Measurements from ENCODE around the gene KLK7. TPM values are rescaled to one million over a fixed set of nuclear protein-coding genes. Genes with fewer than 3 reads are reported as not detected.

KLK7 gene
- total and polyA plus RNA-seq, 2 of the 4 experiments (the other 2 are of a cell fraction): not detected

DNA sequence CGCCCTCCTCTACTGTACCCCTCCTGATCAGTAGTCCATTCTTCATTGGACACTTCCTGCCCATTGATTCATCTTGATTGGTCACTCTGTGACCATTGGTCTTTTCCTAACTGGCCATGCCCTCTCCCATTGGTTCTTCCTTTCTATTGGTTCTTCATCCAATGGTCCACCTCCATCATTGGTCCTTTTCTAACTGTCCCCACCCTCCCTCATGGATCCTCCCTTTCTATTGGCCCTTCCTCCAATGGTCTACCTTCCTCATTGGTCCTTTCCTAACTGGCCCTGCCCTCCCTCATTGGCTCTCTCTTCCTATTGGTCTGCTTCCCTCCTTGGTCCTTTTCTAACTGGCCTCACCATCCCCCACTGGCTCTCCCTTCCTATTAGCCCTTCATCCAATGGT is 21.5 kb downstream of the KLK7 start:
- H3K23ac ChIP-seq (ENCODE audit: low read depth, low read length): no peak overlapping the region
- dilution Hi-C loops (cut with HindIII; ENCODE audit: low sequenced_read_pairs, unreplicated experiment): no loop called here
- H3K9ac ChIP-seq (ENCODE audit: low read depth, low read length): no peak overlapping the region
- H3K36me3 ChIP-seq (ENCODE audit: control insufficient read depth, insufficient read depth, low read length): no peaks in the 10 kb centered on the region
- no peak overlapping the region for H2BK20ac ChIP-seq (ENCODE audit: low read depth, low read length)
- H4K91ac ChIP-seq (ENCODE audit: insufficient read depth, low read depth, low read length): no peak overlapping the region
- H3K27ac ChIP-seq (ENCODE audit: insufficient read depth, low read length): no peak overlapping the region
- ATAC-seq (ENCODE audit: low read depth): no peak
- no peak overlapping the region for H3K14ac ChIP-seq (replicated peaks; ENCODE audit: low read depth, low read length)
- no peak overlapping the region for H3K4me2 ChIP-seq (ENCODE audit: low read depth, low read length)
- no peak overlapping the region for H2AFZ ChIP-seq (replicated peaks; ENCODE audit: low read length, poor library complexity)
- H3K18ac ChIP-seq (ENCODE audit: low read depth, low read length): no peak overlapping the region
- H3K9me3 ChIP-seq (ENCODE audit: control insufficient read depth, insufficient read depth, low read length): peaks cover 19% of the 10 kb centered on the region; the same call in 1 of the 2 replicates
- H3K9me1 ChIP-seq (ENCODE audit: insufficient read depth, low read length): no peaks in the 10 kb centered on the region
- intact Hi-C loops (cut with micrococcal nuclease): no loop called here
- H3K4me3 ChIP-seq (ENCODE audit: insufficient read depth, low read depth, low read length): no peak overlapping the region
- no peak for TF ChIP-seq FOS (IDR thresholded peaks at IDR 0.05; ENCODE audit: low read depth, low read length)
- no peak for TF ChIP-seq NFE2L2 (IDR thresholded peaks at IDR 0.05; ENCODE audit: low read depth, low read length)
- TF ChIP-seq RAD21 (IDR thresholded peaks at IDR 0.05; ENCODE audit: low read length): no peak
- TF ChIP-seq BHLHE40 (IDR thresholded peaks at IDR 0.05; ENCODE audit: low read depth, low read length): no peak
- TF ChIP-seq RCOR1 (IDR thresholded peaks at IDR 0.05; ENCODE audit: insufficient replicate concordance, low read length): no peak
- TF ChIP-seq CEBPB (IDR thresholded peaks at IDR 0.05; ENCODE audit: low read depth, low read length): no peak
- no peak for TF ChIP-seq MXI1 (IDR thresholded peaks at IDR 0.05; ENCODE audit: borderline replicate concordance, low read depth, low read length)
- no peak for TF ChIP-seq MAFK (IDR thresholded peaks at IDR 0.05; ENCODE audit: low read depth, low read length)
- TF ChIP-seq POLR2A (IDR thresholded peaks at IDR 0.05; ENCODE audit: low read depth, low read length): no peak
- TF ChIP-seq, protein P1, sequence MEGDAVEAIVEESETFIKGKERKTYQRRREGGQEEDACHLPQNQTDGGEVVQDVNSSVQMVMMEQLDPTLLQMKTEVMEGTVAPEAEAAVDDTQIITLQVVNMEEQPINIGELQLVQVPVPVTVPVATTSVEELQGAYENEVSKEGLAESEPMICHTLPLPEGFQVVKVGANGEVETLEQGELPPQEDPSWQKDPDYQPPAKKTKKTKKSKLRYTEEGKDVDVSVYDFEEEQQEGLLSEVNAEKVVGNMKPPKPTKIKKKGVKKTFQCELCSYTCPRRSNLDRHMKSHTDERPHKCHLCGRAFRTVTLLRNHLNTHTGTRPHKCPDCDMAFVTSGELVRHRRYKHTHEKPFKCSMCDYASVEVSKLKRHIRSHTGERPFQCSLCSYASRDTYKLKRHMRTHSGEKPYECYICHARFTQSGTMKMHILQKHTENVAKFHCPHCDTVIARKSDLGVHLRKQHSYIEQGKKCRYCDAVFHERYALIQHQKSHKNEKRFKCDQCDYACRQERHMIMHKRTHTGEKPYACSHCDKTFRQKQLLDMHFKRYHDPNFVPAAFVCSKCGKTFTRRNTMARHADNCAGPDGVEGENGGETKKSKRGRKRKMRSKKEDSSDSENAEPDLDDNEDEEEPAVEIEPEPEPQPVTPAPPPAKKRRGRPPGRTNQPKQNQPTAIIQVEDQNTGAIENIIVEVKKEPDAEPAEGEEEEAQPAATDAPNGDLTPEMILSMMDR (conservative IDR thresholded peaks at IDR 0.05; ENCODE audit: low read depth, low read length): no peak
- TF ChIP-seq, protein P2, sequence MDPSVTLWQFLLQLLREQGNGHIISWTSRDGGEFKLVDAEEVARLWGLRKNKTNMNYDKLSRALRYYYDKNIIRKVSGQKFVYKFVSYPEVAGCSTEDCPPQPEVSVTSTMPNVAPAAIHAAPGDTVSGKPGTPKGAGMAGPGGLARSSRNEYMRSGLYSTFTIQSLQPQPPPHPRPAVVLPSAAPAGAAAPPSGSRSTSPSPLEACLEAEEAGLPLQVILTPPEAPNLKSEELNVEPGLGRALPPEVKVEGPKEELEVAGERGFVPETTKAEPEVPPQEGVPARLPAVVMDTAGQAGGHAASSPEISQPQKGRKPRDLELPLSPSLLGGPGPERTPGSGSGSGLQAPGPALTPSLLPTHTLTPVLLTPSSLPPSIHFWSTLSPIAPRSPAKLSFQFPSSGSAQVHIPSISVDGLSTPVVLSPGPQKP (IDR thresholded peaks at IDR 0.05; ENCODE audit: borderline replicate concordance, low read depth, low read length): no peak
- no peak for TF ChIP-seq MAZ (IDR thresholded peaks at IDR 0.05; ENCODE audit: borderline replicate concordance, low read depth, low read length)
- H2AK5ac ChIP-seq (ENCODE audit: low read depth, low read length): no peak overlapping the region
- WGBS, 2 experiments (ENCODE audit: extremely low coverage in 2 of 2, insufficient read length in 1 of 2): 29% methylated on average over 1 of the region's 1 CpG; no CpG with 5 or more reads in 1 of the 2 experiments
- H3K4me1 ChIP-seq (ENCODE audit: control insufficient read depth, insufficient read depth, low read length): no peaks in the 10 kb centered on the region
- no peak for DNase-seq
- H2AK9ac ChIP-seq (replicated peaks; ENCODE audit: low read depth, low read length, poor library complexity): no peak overlapping the region
- H2BK120ac ChIP-seq (ENCODE audit: low read depth, low read length): no peak overlapping the region
- CTCF ChIA-PET: no interaction called here
- POLR2A ChIA-PET (ENCODE audit: unreplicated experiment): no interaction called here
- no peak overlapping the region for H2BK5ac ChIP-seq (ENCODE audit: low read depth, low read length, poor library complexity, severe bottlenecking)
- no peaks in the 10 kb centered on the region for H4K20me1 ChIP-seq (ENCODE audit: insufficient read depth, low read length)
- H3K27me3 ChIP-seq (ENCODE audit: control insufficient read depth, insufficient read depth, low read length): no peaks in the 10 kb centered on the region
- H2BK15ac ChIP-seq (ENCODE audit: low read depth, low read length): no peak overlapping the region
- no TSS peak for BruUV-seq (replicated peaks)
- in situ Hi-C loops (cut with MboI; ENCODE audit: low sequenced_read_pairs): no loop called here
- no peak overlapping the region for H4K8ac ChIP-seq (ENCODE audit: low read depth in 2 of 2, low read length in 2 of 2)
- H3K79me1 ChIP-seq (ENCODE audit: low read depth in 1 of 2, low read length in 2 of 2): no peaks in the 10 kb centered on the region
- H3K4ac ChIP-seq (ENCODE audit: low read depth, low read length): no peak overlapping the region
- H3K56ac ChIP-seq (ENCODE audit: extremely low read depth, insufficient read depth, low read length): no peak overlapping the region
- no peak overlapping the region for H4K5ac ChIP-seq (ENCODE audit: low read depth, low read length)
